ENCODE results near the gene COQ9.
A peak's percentile ranks its signal among the peaks of the same experiment; 100 is the strongest.
"Not testable (repeated sequence)": the region's sequence is repeated elsewhere in the genome, so short reads cannot be mapped to it uniquely, and the experiment has no call there.

The COQ9 gene

DNA sequence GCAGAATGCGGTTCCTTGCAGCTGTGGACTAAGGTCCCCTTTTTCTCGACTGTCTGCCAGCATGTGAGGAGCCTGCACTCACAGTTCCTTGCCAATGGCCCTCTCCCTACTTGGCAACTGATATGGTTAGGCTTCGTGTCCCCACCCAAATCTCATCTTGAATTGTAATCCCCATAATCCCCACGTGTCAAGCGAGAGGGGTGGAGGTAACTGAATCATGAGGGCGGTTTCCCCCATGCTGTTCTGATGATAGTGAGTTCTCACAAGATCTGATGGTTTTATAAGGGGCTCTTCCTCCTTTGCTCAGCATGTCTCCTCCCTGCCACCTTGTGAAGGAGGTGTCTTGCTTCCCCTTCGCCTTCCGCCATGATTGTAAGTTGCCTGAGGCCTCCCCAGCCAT lies 20.0 kb upstream of the COQ9 start:
- DNase-seq = no peak

DNA sequence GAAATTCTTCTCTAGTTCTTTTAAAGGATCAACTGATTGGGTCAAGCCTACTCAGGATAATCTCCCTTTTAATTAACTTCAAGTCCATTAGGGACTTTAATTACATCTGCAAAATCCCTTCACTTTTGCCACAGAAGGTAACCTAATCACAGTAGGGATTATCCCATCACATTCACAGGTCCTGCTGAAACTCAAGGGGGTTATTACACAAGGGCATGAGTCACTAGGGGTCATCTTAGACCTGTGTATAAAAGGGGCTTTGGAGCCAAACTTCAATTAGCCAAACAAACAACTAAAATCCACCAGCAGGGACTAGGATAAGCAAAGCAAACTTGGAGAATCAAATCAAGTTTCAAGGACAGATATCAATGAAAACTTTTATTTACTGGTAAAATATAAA lies 19.5 kb upstream of the COQ9 start:
- peak; percentile 73 for DNase-seq

DNA sequence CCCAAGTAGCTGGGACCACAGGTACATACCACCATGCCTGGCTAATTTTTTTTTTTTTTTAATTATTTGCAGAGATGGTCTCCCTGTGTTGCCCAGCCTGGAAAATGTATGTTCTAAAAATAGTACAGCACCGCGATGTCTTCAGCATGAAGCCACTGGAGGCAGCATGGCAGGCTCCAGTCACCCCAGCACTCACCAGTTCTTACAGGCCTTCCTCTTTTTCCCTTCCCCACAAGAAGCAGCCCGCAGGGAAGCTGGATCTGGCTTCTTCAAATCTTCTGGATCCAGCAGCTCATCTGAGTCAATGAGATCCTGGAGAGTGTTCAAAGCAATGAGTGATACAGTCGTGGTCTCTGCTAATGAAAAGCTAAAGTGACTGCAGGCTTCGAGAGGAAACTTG lies 16.3 kb upstream of the COQ9 start:
- DNase-seq = no peak

DNA sequence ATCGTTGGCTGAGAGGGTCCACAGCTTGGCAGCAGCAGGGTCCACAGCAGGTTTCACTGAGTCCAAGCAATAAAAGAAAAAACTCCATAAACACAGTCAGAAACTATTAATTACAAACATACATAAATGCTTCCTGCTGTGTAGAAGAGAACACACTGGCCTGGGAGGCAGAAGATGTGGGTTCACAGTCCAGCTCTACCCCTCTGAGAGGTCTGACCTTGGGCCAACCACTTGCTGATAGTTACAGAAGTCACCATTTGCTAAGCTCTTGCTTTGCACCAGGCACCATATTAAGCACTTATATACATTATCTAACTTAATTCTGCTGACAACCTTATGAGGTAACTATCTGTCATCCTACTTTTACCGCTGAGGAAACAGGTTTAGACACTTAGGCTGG lies 14.8 kb upstream of the COQ9 start:
- no peak for DNase-seq

DNA sequence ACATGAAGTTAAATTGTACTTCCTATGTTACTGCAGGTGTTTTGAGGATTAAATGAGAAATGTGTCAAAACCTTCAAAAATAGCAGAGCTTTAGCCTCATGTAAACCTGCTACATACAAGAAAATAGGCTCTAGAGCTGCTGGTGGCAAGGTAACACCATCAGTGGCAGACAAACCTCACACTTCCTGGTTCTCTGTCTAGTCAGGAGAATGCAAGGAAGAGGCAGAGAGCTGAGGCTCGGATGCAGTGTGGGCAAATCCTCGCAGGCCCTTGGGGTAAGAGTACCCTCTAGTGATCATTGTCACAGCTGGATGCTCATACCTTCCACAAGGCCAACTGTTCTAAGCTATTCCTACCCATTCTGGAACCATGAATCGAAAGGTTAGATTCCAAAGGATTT lies 14.3 kb upstream of the COQ9 start:
- DNase-seq = no peak

DNA sequence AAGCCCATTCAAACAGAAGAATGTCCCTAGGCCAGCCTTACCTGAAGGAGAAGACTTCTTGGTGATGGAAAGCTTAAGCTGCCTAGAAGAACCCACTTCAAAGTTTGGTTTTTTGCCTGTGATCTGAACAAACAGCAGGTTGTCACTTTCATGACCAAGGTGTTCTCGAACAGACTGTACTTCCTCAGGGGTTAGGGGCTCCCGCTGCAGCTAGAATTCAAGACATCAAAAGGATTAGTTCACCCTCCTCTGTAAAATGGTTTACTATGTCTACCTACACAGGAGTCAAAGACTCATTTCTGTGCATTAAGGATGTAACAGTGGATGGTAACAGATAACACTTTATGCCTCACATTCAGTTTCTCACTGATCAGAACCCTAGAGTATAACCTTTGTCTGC lies 13.3 kb upstream of the COQ9 start:
- DNase-seq = no peak

DNA sequence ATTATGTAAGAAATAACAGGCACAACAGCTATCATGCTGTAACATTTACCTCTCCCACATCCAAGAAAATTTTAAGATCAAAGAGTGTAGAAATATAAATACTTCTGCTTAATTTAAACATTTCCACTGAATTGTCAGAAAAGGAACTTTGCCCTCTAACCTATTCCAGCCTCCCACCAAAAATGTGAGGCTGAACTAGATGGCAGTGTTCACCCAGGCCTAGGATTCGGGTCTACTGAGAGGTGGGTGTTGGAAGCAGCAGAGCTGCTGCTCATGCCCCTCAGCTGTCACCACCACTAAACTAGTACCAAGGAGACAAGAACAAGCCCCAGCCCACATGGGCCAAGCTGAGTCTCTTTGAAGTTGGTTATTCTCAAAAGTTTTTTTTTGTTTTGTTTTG lies 11.4 kb upstream of the COQ9 start:
- DNase-seq = no peak

DNA sequence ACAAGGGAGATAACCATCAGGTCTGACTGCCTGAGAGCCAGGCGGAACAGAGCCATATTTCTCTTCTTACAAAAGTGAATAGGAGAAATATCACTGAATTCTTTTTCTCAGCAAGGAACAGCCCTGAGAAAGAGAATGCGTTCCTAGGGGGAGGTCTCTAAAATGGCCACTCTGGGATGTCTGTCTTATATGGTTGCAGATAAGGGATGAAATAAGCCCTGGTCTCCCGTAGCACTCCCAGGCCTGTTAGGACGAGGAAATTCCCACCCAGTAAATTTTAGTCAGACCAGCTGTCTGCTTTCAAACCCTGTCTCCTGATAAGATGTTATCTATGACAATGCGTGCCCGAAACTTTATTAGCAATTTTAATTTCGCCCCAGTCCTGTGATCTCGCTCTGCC lies 7.3 kb upstream of the COQ9 start:
- DNase-seq = not testable (repeated sequence)

DNA sequence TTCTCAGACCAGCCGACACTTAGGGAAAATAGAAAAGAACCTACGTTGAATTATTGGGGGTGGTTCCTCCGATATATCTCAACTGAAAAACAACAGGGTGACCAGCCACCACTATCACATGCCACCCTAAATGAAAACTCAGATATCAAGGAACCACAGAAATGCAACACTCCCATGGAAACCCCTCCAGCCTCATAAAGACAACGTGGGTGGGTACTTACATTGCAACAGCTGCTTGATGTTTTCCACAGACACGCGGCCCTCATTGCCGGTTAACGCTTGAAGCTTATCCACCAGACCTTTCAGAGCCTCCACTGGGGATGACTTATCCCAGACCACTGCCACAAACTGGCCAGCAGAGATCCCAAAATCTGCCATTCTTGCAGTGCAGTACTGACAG lies 6.7 kb upstream of the COQ9 start:
- DNase-seq = not testable (repeated sequence)

DNA sequence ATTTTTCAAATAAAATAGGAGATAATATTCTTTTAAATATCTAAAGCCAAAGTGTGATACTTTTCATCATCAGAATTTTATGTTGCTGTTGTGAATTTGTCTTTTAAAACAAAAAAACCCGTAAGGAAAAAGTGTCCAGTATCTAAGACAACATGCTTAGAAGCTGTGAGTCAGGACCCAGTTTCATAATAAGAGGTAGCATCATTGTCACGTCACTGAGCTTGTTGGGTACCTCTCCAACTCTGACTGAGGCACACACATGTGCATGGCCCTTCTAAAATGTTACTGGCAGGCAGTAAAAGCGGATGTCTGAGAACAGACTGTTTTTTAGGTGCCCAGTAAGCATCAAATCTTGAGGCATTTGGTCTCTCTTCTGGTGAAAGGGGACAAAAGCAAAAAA lies 2.6 kb upstream of the COQ9 start:
- no peak for DNase-seq

DNA sequence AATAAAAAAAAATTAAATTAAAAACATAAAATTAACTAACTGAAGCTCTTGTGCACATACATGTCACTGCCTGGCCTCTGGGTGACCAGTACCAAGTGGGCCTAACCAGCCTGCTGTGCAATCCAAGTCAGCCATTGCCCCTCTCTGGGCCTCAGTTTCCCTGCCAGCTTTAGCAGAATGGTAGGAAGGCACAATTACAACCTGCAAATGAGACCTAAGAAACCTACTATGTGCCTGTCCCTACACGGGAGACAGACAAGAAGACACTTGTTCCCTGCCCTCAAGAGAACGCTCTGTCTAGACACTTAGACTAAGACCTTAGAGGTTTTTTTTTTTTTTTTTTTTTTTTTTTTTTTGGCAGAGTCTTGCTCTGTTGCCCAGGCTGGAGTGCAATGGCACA lies 1.8 kb upstream of the COQ9 start:
- no peak for DNase-seq

DNA sequence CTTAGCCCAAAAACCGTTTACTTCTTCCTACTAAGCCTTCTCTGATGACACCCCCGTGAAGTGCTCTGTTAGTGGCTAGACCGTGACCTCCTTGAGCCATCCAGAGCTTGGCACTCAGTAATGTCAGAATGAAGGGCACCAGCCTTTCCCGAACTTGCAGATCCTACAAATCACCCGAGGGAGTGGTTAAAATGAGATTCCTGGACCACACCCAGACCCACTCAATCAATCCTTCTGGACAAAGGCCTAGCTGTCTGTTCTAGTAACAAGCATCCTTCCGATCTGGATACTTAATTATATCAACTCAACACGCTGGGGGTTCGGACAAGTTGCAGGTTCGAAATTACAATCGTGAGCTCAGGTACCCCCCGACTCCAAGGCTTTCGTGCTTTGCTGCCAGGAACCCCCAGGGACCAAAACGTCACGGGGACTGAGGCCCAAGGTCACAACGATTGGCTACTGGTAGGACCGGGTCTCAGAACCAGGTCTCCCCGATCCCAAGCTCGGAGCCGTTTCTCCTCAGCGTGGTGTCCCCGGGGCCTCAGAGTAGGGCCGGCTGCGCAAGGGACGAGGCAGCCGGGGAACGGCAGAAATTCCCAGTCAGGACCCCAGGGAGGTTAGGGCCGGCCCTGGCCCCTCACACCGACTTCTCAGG lies 621 bp upstream of the COQ9 start:
- no peak for DNase-seq

DNA sequence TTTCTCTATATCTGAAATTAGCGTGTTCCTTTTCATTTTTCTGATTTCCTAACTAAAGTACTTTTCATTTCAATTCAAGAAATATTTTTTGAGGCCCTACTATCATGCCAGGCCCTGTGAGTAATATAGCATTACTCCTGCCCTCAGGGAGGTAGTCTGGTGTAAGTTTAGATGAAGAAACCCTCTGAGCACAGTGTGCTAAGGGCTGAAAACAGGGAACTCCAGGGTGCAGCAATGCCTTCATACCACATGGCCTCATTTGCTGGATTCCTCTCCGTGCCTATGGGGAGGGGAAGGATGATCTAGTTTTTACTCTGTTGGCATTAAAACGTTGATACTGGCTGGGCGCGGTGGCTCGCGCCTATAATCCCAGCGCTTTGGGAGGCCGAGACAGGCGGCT lies 4.7 kb downstream of the COQ9 start:
- no peak for DNase-seq

DNA sequence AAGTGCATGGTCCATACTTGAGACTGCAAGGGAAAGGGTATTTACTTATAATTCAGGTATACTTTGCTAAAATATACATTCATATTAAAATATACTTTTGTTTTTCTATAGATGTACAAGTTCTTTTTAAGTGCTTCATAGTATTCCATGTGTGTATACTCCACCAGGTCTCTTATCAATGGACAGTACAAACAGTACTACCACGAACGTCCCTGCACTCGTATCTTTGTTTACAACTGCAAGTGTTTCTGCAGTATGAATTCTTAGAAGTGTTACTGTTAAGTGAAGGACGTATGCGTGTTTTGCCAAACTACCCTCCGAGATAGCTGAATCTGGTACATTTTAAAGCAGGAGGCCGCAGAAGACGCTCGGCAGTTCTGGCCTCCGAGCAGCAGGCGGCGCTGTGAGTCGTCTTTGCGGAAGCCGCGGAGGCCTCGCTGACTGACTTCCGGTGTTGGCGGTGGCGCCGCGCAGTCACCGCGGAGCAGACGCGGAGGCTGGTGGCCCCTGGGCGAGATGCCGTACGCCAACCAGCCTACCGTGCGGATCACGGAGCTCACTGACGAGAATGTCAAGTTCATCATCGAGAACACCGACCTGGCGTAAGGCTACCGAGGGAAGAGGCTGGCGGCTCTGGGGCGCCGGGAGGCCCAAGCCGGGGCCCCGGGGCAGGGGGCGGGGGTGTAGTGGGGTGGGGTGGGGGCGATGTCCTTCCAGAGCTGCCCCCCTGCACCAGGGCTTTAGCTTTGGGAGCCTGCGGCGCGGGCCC lies 15.1 kb downstream of the COQ9 start, which contains the start of gene POLR2C:
POLR2C (plus strand) TSS at position 471 of the 769 bp plus-strand sequence; CDS start at position 517, 46 bp downstream.
- DNase-seq = no peak

DNA sequence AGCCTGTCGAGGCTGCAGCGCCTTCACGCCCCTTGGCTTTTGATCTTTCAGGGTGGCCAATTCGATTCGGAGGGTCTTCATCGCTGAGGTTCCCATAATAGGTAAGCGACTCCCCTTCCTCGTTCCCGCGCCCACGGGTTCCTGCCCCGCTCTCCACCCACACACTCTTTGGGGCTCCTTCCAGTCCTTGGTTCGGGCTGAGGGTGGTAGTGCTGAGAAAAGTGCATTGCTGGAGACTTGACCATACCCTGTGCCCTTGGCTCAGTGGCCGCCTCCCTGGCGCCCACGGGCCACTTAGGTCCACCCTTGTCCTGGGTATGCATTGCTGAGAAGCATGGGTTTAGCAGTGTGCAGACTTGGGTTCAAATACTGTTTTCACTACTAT lies 15.7 kb downstream of the COQ9 start:
- DNase-seq = no peak

DNA sequence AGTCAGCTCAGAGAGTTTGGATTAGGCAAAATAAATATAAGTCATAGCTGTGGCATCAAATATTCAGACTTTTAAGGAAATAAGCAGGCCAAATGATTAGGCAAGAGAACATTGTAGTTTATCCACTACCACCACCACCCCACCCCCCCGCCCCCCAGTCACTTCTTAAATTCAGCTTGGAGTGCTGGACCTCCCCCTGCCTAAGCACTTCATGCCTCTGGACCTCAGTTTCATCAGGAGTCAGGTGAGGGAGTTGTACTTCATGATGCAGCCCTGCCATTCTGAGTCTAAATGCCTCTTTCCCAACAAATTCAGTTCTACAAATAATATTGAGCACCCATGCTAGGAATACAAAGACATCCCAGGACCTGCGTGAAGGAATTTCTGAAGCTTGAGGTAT lies 17.2 kb downstream of the COQ9 start:
- DNase-seq = no peak

DNA sequence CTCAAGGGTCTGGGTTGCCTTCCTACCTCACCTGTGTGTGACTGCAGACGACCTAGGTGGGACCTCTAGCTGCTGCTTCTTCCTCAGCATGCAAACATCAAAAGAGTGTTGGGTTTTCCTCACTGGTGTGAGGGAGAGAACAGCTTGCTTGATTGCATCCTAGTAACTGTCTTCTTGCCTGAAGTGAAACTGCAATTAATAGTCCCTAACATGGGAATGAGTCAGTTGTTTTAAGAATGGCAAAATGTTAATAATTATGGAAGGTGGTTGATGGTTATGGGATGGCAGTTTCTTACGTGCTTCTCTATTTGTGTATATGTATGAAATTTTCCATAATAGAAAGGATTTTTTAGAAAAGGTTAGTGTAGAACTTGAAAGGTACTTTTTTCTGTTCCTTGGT lies 21.1 kb downstream of the COQ9 start:
- DNase-seq = no peak

DNA sequence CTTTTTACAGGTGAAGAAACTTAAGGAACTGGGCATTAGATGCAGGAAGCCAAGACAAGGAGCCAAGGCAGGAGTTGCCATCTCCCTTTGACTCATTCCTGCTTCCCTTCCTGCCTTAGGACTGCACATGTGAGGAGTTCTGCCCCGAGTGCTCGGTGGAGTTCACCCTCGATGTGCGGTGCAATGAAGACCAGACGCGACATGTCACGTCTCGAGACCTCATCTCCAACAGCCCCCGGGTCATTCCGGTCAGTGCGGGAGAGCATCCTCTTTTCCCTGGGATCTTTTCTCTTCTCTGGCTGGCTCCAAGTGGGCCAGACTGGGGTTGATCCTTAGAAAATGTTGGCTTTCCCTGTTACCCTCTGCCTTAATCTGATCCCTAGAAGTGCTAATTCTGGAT lies 21.8 kb downstream of the COQ9 start:
- DNase-seq = no peak

DNA sequence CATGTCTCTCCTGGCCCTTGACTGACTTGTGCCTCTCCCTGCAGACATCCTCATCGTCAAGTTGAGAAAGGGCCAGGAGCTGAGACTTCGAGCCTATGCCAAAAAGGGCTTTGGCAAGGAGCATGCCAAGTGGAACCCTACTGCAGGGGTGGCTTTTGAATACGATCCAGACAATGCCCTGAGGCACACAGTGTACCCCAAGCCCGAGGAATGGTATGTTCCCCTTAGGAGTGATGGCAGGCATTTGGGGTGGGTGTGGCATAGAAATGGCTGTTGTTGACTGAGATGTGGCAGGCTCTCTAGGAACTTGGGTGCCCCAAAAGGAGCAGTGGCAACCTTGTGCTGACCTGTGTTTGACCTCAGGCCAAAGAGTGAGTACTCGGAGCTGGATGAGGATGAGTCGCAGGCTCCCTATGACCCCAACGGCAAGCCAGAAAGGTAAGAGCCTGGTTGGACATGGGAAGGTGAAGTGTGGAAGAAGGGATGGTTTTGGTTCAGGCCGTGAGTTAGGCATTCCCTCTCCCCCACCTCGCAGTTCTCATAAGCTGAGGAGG lies 22.7 kb downstream of the COQ9 start:
- no peak for DNase-seq

DNA sequence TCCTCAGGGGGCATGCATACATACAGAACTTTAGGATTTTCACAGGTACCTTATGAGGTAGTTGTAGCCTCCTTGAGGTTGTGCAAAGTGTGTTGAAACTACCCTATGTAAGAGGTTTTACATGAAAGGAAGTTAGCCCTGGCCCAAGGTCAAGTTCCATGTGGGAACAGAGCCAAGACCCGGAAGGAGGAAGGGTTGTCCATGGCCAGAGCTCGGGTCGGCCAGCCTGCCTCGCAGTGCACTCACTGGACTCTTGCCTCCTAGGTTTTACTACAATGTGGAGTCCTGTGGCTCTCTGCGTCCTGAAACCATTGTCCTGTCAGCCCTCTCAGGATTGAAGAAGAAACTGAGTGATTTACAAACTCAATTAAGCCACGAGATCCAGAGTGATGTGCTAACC lies 23.4 kb downstream of the COQ9 start:
- DNase-seq = no peak

DNA sequence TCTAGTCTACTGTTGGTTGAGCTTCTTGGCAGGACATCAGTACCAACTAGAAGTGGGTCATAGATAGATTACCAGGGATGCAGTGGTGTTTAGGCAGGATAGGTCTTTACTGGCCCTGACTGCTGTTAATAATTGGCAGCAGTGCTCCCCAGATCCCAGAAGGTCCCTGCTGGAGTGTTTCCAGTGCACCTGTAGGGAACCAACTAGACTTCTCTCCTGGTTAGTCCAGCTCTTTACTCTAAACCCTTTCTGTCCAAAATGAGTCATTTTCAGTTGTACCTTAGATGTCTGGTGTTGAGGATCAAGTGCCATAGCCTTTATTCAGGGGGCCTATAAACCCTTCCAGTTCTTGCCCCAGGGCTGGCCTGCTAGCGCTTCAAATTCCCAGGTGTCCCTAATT lies 23.9 kb downstream of the COQ9 start:
- no peak for DNase-seq

DNA sequence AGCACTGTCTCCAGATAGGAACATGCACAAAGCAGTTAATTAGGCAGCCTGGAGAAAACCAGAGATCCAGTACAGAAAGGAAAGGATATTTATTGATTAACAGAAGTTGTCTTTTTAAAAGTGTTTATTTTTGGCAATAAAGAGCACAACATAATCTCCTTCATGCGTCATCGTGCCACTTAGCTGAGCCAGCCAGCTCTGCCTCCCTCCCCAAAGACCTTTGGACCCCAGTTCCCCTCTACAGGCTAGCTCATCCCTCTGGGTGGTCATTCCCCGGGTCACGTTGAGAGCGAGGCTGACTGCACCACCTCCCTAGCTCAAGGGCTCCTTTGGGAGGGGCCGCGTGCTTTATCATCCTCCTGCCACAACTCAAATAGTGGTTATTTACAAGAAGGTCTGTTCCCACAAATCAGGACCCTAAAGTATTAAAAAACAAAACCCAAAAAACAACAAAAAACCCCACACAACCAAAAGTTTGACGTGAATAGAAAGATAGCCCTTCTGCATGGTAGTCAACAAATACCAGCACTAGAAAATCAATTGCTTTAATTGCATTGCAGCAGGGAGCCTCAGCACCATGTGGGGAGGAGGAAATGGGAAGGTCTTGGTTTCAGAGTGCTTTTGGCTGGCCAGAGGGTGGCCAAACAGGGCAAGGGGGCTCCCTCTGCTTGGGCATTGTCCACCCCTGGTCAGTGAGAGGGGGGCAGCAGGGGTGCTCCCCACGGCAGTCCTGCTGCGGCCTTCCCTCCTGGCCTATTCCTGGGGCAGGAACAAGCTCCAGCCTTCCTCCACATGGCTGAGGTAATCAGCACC lies 24.8 kb downstream of the COQ9 start:
- no peak for DNase-seq

DNA sequence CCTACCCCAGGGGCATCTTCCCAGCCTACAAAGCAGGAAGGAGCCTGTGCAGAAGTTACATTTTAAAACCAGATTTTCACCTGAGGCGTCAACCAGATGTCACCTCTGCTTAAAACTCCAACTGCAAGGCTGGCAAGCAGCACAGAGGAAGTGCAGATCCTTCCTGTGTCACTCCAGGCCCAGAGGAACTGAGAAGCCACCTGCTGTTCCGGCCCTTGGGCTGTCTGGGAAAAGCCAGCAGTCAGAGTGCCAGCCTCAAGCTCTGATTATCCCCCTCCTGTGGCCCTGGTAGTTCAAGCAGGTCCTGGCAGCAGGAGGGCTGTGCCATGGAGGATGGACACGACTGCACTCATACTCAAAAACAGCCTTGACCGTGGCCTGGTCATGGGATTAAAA lies 25.4 kb downstream of the COQ9 start:
- no peak for DNase-seq

All from NCI-H524 treated with DMSO at 0.1 percent for 48 hours (cell line).